Activated T-helper 1 cell treated with Interleukin-2 at 50 U/mL for 16 hours (primary cell): Measurements from ENCODE around the gene SUN3.
"Not testable (repeated sequence)": the region's sequence is repeated elsewhere in the genome, so short reads cannot be mapped to it uniquely, and the experiment has no call there.

Source experiments
- DNase-seq: peaks from one replicate; pipeline ENCODE4 v3.0.0-alpha.2; 2020; ENCODE audit warnings: low read depth

SUN3 gene

GRCh38 chr7:47943676-47944474, 85.0 kb downstream of the SUN3 start:
- no peak for DNase-seq

DNA sequence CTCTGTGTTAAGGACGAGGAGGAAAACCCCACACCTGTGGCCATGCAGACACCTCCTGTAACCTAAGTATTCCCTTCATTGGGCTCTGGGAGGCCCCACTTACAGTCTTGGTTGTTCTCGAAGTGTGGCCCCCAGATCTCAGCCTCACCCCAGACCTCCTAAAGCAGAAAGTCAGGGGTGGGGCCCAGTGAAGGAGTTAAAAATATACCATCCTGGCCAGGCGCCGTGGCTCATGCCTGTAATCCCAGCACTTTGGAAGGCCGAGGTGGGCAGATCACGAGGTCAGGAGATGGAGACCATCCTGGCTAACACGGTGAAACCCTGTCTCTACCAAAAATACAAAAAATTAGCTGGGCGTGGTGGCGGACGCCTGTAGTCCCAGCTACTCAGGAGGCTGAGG, 86.3 kb downstream of the SUN3 start:
- DNase-seq = not testable (repeated sequence)

DNA sequence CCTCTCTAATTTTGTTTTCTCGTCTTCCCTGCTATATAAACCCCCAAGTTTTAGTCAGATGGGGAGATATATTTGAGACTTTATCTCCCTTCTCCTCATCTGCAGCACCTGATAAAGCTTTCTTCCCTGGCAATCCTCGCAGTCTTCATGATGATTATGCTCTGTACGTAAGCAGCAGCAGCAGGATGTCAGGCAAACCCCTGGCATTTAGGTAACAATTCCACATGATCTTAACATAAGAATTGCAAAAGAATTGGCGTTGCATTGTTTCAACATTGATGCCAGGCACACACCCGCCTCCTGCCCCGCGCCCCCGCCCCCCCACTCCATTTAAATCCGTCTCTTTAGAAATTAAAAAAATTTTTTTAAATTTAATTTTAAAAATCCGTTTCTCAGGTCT, 86.8 kb downstream of the SUN3 start:
- no peak for DNase-seq

DNA sequence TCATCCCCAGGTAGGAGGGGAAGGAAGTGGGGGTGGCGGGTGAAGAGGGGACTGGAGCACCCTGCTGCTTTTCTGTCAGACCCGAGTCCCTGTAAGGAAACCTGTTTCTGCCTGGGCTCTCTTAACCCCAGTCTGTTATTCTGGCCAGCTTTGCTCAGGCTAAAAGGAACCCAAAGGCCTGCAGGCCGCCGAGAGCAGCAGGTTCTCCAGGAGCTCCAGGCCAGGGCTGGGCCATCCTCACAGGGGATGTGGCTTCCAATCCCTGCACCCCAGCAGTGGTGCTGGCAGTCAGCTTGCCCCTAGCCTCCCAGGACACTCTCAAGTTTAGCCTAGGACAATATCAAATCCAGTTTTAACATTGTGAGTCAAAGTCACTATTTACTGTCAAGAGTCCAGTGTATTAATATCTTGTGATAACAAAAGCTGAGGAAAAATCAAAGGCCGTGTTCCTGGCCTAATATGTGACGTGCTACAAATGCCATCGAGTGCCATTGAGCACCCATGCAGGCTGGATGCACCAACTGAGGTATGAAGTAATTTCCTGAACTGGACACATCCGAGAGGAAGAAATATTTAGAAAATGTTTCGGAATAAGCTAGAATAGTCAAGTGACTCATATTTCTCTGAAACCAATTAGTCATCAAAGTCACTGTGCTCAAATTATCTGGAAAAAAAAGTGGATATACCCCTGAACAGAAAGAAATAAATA, 87.6 kb downstream of the SUN3 start:
- no peak for DNase-seq

DNA sequence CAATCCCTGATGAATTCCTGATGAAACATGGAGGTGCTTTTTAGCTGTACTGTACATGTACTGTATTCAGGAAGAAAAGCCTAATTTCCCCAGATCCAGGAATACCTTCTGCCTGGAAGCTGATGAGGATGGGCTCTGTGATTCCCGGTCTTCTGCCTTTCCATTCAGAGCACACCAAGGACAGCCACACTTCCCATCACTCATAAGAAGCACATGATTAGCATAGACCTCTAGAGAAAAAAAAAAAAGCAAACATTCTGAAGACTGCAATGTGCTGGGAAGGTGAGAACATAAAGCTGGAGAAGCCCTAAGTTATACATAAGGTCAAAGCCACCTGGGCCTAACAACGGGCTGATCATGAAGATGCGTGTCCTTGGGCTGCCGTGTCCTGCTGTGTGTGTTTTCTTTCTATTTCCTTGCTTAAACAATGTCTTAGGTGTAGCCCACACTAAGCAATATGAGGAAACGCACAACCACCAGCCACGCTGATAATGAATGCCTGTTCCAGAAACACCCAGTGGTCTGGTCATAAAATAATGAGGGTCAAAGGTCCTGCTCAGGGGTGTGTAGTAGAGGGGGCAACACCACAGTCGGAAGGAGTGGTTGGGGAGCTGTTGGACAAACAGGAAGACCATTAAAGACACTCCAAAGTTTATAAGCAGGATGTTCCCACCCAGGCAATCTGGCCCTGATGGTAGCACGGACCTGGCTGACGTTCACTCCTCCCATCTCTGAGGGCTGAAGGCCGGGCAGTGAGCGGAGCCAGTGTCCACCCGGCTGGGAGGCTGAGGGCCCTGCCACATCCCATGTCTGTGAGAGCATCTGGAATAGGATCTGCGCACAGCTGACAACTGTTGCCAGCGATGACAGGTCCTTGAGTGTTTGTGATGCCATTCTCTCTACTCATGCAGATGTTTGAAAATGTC, 88.6 kb downstream of the SUN3 start:
- DNase-seq = no peak

DNA sequence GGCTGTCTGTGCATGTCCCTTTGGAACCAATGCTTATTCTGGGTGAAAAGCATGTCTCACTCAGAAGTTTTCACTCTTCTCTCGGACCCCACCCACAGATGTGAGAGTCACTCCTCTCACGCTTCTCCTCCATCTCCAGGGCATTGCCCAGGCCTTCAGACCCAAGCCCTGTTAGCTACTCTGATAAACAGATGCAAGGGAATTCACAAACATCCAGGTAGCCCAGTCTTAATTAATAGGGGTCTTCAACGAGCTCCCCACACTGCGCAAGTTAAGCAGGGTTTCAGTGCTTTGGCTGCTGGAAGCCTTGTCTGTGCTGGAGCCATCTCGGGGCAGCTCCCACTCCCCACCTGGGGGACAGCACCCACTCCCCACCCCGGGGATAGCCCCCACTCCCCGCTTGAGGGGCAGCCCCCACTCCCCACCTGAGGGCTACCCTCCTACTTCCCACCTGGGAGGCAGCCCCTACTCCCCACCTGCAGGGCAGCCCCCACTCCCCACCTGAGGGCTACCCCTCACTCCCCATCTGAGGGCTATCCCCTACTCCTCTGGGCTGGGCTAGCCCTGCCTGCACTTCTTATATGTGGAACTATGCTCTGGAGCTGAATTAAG, 89.4 kb downstream of the SUN3 start:
- no peak for DNase-seq

GRCh38 chr7:47938574-47939165, 90.2 kb downstream of the SUN3 start:
- no peak for DNase-seq

- no peak for DNase-seq
Measured at GRCh38 chr7:47937711-47938573, 91.0 kb downstream of the SUN3 start.
